ENCODE data around the gene TMEM150B.

Gene TMEM150B

GRCh38 chr19:55325172-55325571 is at the start of gene TMEM150B:
Gene TMEM150B, minus strand, starts transcription at chr19:55325341. Its CDS starts 4,305 bp downstream, at chr19:55321036.
- no peak within 1 kb of the TSS for H3K4me3 ChIP-seq (ENCODE audit: low read length)
- TF ChIP-seq CTCF (conservative IDR thresholded peaks at IDR 0.05; ENCODE audit: low read length), result no peak
- no peak for DNase-seq (ENCODE audit: low read depth)

GRCh38 chr19:55373993-55374757 is 49.0 kb upstream of the TMEM150B start:
- no peak for TF ChIP-seq CTCF (conservative IDR thresholded peaks at IDR 0.05; ENCODE audit: low read length)
- DNase-seq (ENCODE audit: low read depth), result peak; percentile 59
- H3K4me3 ChIP-seq (ENCODE audit: low read length), result no peak overlapping the region

GRCh38 chr19:55373306-55373992 is 48.3 kb upstream of the TMEM150B start:
- H3K4me3 ChIP-seq (ENCODE audit: low read length), result no peak overlapping the region
- DNase-seq (ENCODE audit: low read depth), result no peak
- no peak for TF ChIP-seq CTCF (conservative IDR thresholded peaks at IDR 0.05; ENCODE audit: low read length)

GRCh38 chr19:55372316-55373081 is 47.4 kb upstream of the TMEM150B start:
- DNase-seq (ENCODE audit: low read depth), result peak; percentile 34
- no peak overlapping the region for H3K4me3 ChIP-seq (ENCODE audit: low read length)
- TF ChIP-seq CTCF (conservative IDR thresholded peaks at IDR 0.05; ENCODE audit: low read length), result no peak

GRCh38 chr19:55370305-55370988 is 45.3 kb upstream of the TMEM150B start, which contains the start of gene IL11:
Gene IL11, minus strand, starts transcription at chr19:55370463. Its CDS starts 153 bp downstream, at chr19:55370310.
- peak; percentile 37 for DNase-seq (ENCODE audit: low read depth)
- H3K4me3 ChIP-seq (ENCODE audit: low read length), result peak within 1 kb of the TSS; percentile 81
- TF ChIP-seq CTCF (conservative IDR thresholded peaks at IDR 0.05; ENCODE audit: low read length), result no peak

- DNase-seq (ENCODE audit: low read depth), result peak; percentile 79
- H3K4me3 ChIP-seq (ENCODE audit: low read length), result peak overlapping the region; percentile 81
Measured at GRCh38 chr19:55369653-55370304, 44.6 kb upstream of the TMEM150B start.

More at GRCh38 chr19:55369653-55370304, 44.6 kb upstream of the TMEM150B start:
- TF ChIP-seq CTCF (conservative IDR thresholded peaks at IDR 0.05; ENCODE audit: low read length), result no peak
